Panc1 (cell line): ENCODE results near the gene FYN.

ENCODE experiments used
- POLR2AphosphoS5 ChIP-seq: IDR thresholded peaks from 2 replicates; pipeline ENCODE4 v1.6.1; 2012; ENCODE audit warnings: mild to moderate bottlenecking, low read depth, low read length, moderate library complexity
- SIN3A ChIP-seq: IDR thresholded peaks from 2 replicates; pipeline ENCODE4 v1.6.1; 2012; ENCODE audit warnings: low read depth, mild to moderate bottlenecking, low read length, moderate library complexity, borderline replicate concordance; ENCODE audit not compliant: insufficient read depth
- TCF7L2 ChIP-seq: IDR thresholded peaks from 2 replicates; pipeline ENCODE4 v1.6.1; 2011; ENCODE audit warnings: mild to moderate bottlenecking, low read depth, low read length, inconsistent platforms
- TF ChIP-seq, protein P1 (sequence below): fragments of 450-650 bp; IDR thresholded peaks from 2 replicates; pipeline ENCODE4 v1.5.1; 2017; ENCODE audit warnings: mild to moderate bottlenecking
- TF ChIP-seq, protein P2 (sequence below), 2 experiments: IDR thresholded peaks; 2 replicates each; pipeline ENCODE4 v1.6.1; 2011 to 2012; ENCODE audit warnings: low read depth in 2 of 2, control low read depth in 1 of 2, low read length in 1 of 2, mild to moderate bottlenecking in 1 of 2, moderate library complexity in 1 of 2; ENCODE audit not compliant: insufficient read depth in 1 of 2

DNA sequence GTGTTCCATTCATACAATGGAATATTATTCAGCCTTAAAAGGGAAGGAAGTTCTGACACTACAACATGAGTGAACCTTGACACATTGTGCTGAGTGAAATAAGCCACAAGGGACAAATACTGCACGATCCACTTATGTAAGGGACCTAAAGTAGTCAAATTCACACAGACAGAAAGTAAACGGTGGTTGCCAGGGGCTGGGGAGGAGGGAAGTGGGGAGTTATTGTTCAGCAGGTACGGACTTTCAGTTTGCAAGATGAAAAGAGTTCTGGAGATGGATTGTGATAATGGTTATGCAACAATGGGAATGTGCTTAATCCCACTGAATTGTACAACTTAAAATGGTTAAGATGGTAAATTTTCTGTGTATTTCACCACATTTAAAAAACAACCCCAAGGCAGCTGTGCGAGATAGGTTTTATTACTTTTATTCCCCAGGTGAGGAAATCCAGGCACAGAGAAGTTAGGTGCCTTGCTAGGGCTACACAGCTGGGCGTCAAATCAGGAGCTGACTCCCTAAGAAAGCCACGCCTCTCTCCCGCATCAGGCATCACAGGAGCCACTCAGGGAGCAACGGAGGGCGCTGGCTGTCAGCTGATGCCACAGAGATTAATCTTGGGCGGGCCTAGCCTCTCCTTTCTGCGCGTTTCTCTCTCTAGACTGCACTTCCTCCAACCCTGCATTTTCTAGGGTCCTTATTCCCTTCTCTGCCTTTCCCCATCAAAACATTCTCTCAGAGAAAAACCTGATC lies 258.2 kb downstream of the FYN start:
- TF ChIP-seq, protein P1, sequence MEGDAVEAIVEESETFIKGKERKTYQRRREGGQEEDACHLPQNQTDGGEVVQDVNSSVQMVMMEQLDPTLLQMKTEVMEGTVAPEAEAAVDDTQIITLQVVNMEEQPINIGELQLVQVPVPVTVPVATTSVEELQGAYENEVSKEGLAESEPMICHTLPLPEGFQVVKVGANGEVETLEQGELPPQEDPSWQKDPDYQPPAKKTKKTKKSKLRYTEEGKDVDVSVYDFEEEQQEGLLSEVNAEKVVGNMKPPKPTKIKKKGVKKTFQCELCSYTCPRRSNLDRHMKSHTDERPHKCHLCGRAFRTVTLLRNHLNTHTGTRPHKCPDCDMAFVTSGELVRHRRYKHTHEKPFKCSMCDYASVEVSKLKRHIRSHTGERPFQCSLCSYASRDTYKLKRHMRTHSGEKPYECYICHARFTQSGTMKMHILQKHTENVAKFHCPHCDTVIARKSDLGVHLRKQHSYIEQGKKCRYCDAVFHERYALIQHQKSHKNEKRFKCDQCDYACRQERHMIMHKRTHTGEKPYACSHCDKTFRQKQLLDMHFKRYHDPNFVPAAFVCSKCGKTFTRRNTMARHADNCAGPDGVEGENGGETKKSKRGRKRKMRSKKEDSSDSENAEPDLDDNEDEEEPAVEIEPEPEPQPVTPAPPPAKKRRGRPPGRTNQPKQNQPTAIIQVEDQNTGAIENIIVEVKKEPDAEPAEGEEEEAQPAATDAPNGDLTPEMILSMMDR: no peak
- TF ChIP-seq POLR2AphosphoS5: no peak
- no peak for TF ChIP-seq SIN3A
- TF ChIP-seq, protein P2, sequence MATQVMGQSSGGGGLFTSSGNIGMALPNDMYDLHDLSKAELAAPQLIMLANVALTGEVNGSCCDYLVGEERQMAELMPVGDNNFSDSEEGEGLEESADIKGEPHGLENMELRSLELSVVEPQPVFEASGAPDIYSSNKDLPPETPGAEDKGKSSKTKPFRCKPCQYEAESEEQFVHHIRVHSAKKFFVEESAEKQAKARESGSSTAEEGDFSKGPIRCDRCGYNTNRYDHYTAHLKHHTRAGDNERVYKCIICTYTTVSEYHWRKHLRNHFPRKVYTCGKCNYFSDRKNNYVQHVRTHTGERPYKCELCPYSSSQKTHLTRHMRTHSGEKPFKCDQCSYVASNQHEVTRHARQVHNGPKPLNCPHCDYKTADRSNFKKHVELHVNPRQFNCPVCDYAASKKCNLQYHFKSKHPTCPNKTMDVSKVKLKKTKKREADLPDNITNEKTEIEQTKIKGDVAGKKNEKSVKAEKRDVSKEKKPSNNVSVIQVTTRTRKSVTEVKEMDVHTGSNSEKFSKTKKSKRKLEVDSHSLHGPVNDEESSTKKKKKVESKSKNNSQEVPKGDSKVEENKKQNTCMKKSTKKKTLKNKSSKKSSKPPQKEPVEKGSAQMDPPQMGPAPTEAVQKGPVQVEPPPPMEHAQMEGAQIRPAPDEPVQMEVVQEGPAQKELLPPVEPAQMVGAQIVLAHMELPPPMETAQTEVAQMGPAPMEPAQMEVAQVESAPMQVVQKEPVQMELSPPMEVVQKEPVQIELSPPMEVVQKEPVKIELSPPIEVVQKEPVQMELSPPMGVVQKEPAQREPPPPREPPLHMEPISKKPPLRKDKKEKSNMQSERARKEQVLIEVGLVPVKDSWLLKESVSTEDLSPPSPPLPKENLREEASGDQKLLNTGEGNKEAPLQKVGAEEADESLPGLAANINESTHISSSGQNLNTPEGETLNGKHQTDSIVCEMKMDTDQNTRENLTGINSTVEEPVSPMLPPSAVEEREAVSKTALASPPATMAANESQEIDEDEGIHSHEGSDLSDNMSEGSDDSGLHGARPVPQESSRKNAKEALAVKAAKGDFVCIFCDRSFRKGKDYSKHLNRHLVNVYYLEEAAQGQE (IDR thresholded peaks at IDR 0.05; ENCODE audit: insufficient read depth in 1 of 2, low read depth in 2 of 2, low read length in 1 of 2): no peak
- TF ChIP-seq TCF7L2: no peak
